CD14-positive monocyte (primary cell): ENCODE results near the gene SKOR2. TPM values are rescaled to one million over a fixed set of nuclear protein-coding genes. Genes with fewer than 3 reads are reported as not detected.

Experiments
- DNase-seq, 3 donors: peaks; one replicate each; pipeline ENCODE4 v3.0.0-alpha.2; 2011 to 2022
- H2AFZ ChIP-seq: 2 replicates; pipeline ENCODE4 v1.6.0; 2012; ENCODE audit warnings: mild to moderate bottlenecking, low read depth, low read length, inconsistent platforms; ENCODE audit not compliant: insufficient read depth, poor library complexity, severe bottlenecking
- H3K27ac ChIP-seq, 2 donors: 1 replicate in 1 of 2; 2 replicates in 1 of 2; pipeline ENCODE4 v1.5.1; 2012 to 2013; ENCODE audit warnings: low read length in 2 of 2, control low read depth in 1 of 2, inconsistent platforms in 1 of 2, low read depth in 1 of 2, mild to moderate bottlenecking in 1 of 2
- H3K27me3 ChIP-seq, 2 donors: one replicate each; pipeline versions ENCODE4 v1.6.0 to v1.6.1; 2011 to 2013; ENCODE audit warnings: low read length in 2 of 2; ENCODE audit not compliant: control insufficient read depth in 2 of 2, insufficient read depth in 2 of 2
- H3K36me3 ChIP-seq, 2 donors: replicated peaks in 1 of 2; 1 replicate in 1 of 2; 2 replicates in 1 of 2; pipeline versions ENCODE4 v1.5.1 to v1.6.1; 2012 to 2013; ENCODE audit warnings: low read length in 2 of 2, control low read depth in 1 of 2, inconsistent platforms in 1 of 2, mild to moderate bottlenecking in 1 of 2; ENCODE audit not compliant: insufficient read depth in 2 of 2, control insufficient read depth in 1 of 2
- H3K4me1 ChIP-seq, 2 donors: 1 replicate in 1 of 2; 2 replicates in 1 of 2; pipeline versions ENCODE4 v1.5.1 to v1.6.1; 2012 to 2013; ENCODE audit warnings: low read length in 2 of 2, control low read depth in 1 of 2, inconsistent platforms in 1 of 2, mild to moderate bottlenecking in 1 of 2, moderate library complexity in 1 of 2; ENCODE audit not compliant: insufficient read depth in 2 of 2, control insufficient read depth in 1 of 2
- H3K4me2 ChIP-seq: replicated peaks from 2 replicates; pipeline ENCODE3; 2012; ENCODE audit warnings: low read length, moderate library complexity, mild to moderate bottlenecking; ENCODE audit not compliant: poor library complexity, severe bottlenecking; ENCODE audit errors: extremely low read depth
- H3K4me3 ChIP-seq, 3 experiments: fragments of 200-600 bp in 1 of 3; sonication (generic) in 1 of 3; replicated peaks in 1 of 3; 1 replicate in 2 of 3; 2 replicates in 1 of 3; pipeline ENCODE4 v1.5.1; 2011 to 2013; ENCODE audit warnings: low read length in 3 of 3, mild to moderate bottlenecking in 3 of 3, control low read depth in 2 of 3, low read depth in 2 of 3, inconsistent platforms in 1 of 3, moderate library complexity in 1 of 3
- H3K79me2 ChIP-seq: 2 replicates; pipeline ENCODE4 v1.6.0; 2012; ENCODE audit warnings: mild to moderate bottlenecking, control low read depth, inconsistent platforms, low read length, moderate library complexity; ENCODE audit not compliant: insufficient read depth
- H3K9ac ChIP-seq: 2 replicates; pipeline ENCODE4 v1.6.0; 2017; ENCODE audit warnings: low read length, mild to moderate bottlenecking; ENCODE audit not compliant: insufficient read depth, poor library complexity, severe bottlenecking
- H3K9me3 ChIP-seq, 2 donors: replicated peaks in 1 of 2; 1 replicate in 1 of 2; 2 replicates in 1 of 2; pipeline versions ENCODE4 v1.5.1 to v1.6.1; 2012 to 2013; ENCODE audit warnings: low read length in 2 of 2, control low read depth in 1 of 2; ENCODE audit not compliant: control insufficient read depth in 1 of 2, insufficient read depth in 1 of 2
- H4K20me1 ChIP-seq: 2 replicates; pipeline ENCODE4 v1.6.0; 2012; ENCODE audit warnings: mild to moderate bottlenecking, low read length, control low read depth, moderate library complexity; ENCODE audit not compliant: insufficient read depth
- H3K27ac Mint-ChIP-seq, 7 donors: one replicate each; pipeline ENCODE4 v1.8.0; 2020; ENCODE audit warnings: mild to moderate bottlenecking in 7 of 7, mixed read lengths in 7 of 7, moderate library complexity in 6 of 7, inconsistent platforms in 2 of 7
- H3K27me3 Mint-ChIP-seq, 3 donors: one replicate each; pipeline ENCODE4 v1.8.0; 2021 to 2022; ENCODE audit warnings: low read depth in 3 of 3, mild to moderate bottlenecking in 3 of 3, mixed read lengths in 3 of 3, moderate library complexity in 3 of 3, inconsistent platforms in 1 of 3
- H3K36me3 Mint-ChIP-seq, 2 donors: one replicate each; pipeline ENCODE4 v1.8.0; 2020; ENCODE audit warnings: mixed read lengths in 2 of 2, inconsistent platforms in 1 of 2, mild to moderate bottlenecking in 1 of 2
- H3K4me1 Mint-ChIP-seq: one replicate; pipeline ENCODE4 v1.8.0; 2020; ENCODE audit warnings: mild to moderate bottlenecking, mixed read lengths
- H3K4me3 Mint-ChIP-seq, 2 donors: one replicate each; pipeline ENCODE4 v1.8.0; 2020; ENCODE audit warnings: mild to moderate bottlenecking in 2 of 2, mixed read lengths in 2 of 2, moderate library complexity in 1 of 2
- H3K9me3 Mint-ChIP-seq, 7 donors: one replicate each; pipeline ENCODE4 v1.8.0; 2020 to 2022; ENCODE audit warnings: mixed read lengths in 7 of 7, mild to moderate bottlenecking in 6 of 7, moderate library complexity in 6 of 7, inconsistent platforms in 2 of 7
- WGBS: methylation state at CpG from one replicate; pipeline ENCODE4 v1.1.5; 2013; ENCODE audit warnings: missing lambda C conversion rate; ENCODE audit not compliant: insufficient coverage; 5-methylcytosine and 5-hydroxymethylcytosine counted together
- intact Hi-C, 2 donors: fragments of 100-400 bp; cut with micrococcal nuclease; formaldehyde crosslinking; loops; one replicate each; pipeline versions ENCODE4 v1.15.0 to v1.15.1; 2023
- polyA plus RNA-seq, 3 donors: library from polyadenylated mRNA; depleted of rRNA in 1 of 3; unstranded in 2 of 3; stranded (reverse) in 1 of 3; fragments of 300-500 nt in 2 of 3; fragments of >200 nt in 1 of 3; fragmentation: Illumina TruSeq in 2 of 3; gene quantifications; 1 replicate in 2 of 3; 2 replicates in 1 of 3; pipeline ENCODE4 v1.2.3, GENCODE V29; 2012 to 2021
- TF ChIP-seq, protein P1 (sequence below): fragments of 200-600 bp; IDR thresholded peaks from one replicate; pipeline ENCODE4 v1.8.0; 2022; ENCODE audit warnings: antibody characterized with exemption, mild to moderate bottlenecking

The SKOR2 gene
- polyA plus RNA-seq, 3 donors = not detected

DNA sequence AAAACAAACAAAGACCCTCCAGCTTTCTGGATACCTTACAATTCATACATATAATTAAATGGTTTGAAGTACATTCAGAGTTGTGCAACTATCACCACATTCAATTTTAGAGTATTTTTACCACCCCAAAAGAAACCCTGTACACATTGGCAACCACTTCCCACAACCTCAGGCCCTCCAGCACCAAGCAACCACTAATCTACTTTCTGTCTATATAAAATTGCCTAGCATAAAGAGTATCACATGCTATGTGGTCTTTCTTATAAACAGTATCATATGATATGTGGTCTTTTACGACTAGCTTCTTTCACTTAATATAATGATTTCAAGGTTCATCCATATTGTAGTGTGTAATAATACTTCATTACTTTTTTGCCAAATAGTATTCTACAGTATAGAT lies 82.5 kb downstream of the SKOR2 start:
- Histone ChIP-seq H4K20me1 (peaks cover 36% of the 10 kb centered on the region), H2AFZ (no peak overlapping the region), H3K4me3 (no peak overlapping the region), H3K36me3 (no peaks in the 10 kb centered on the region), H3K79me2 (peaks cover 95% of the 10 kb centered on the region), H3K9me3 (no peaks in the 10 kb centered on the region), H3K27ac (no peak overlapping the region), H3K4me1 (no peaks in the 10 kb centered on the region), H3K4me2 (no peak overlapping the region), H3K9ac (no peak overlapping the region), H3K27me3 (no peaks in the 10 kb centered on the region)
- H3K27ac Mint-ChIP-seq = no peak overlapping the region
- intact Hi-C loops = no loop called here
- no CpG with 5 or more reads among the region's 1 CpG for WGBS
- H3K4me3 Mint-ChIP-seq = no peak overlapping the region
- no peaks in the 10 kb centered on the region for H3K4me1 Mint-ChIP-seq
- H3K36me3 Mint-ChIP-seq = peaks cover 3 to 13% of the 10 kb centered on the region in 2 donors
- no peaks in the 10 kb centered on the region for H3K27me3 Mint-ChIP-seq
- TF ChIP-seq, protein P1, sequence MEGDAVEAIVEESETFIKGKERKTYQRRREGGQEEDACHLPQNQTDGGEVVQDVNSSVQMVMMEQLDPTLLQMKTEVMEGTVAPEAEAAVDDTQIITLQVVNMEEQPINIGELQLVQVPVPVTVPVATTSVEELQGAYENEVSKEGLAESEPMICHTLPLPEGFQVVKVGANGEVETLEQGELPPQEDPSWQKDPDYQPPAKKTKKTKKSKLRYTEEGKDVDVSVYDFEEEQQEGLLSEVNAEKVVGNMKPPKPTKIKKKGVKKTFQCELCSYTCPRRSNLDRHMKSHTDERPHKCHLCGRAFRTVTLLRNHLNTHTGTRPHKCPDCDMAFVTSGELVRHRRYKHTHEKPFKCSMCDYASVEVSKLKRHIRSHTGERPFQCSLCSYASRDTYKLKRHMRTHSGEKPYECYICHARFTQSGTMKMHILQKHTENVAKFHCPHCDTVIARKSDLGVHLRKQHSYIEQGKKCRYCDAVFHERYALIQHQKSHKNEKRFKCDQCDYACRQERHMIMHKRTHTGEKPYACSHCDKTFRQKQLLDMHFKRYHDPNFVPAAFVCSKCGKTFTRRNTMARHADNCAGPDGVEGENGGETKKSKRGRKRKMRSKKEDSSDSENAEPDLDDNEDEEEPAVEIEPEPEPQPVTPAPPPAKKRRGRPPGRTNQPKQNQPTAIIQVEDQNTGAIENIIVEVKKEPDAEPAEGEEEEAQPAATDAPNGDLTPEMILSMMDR = no peak
- H3K9me3 Mint-ChIP-seq = no peaks in the 10 kb centered on the region
- no peak for DNase-seq

DNA sequence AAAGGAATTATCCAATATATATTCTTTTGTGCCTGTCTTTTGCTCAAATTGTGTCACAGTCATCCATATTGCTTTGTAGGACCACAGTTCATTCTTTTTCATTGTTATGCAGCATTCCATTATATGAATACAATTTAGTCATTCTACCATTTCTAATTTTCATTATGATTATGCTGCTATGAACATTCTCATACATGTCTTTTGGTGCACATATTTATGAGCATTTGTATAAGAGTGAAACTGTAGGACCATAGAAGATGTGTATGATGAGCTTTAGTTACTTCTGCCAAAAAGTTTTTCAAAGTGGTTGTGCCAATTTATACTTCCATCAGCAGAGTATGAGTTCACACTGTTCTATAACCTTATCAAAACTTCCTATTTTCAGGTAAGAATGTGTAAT lies 83.0 kb downstream of the SKOR2 start:
- H3K4me3 ChIP-seq = no peak overlapping the region
- intact Hi-C loops = no loop called here
- DNase-seq = no peak
- Mint-ChIP-seq H3K36me3 (peaks cover 5 to 15% of the 10 kb centered on the region in 2 donors), H3K4me3 (no peak overlapping the region), H3K4me1 (no peaks in the 10 kb centered on the region), H3K27me3 (no peaks in the 10 kb centered on the region), H3K27ac (no peak overlapping the region), H3K9me3 (no peaks in the 10 kb centered on the region)
- H3K9me3 ChIP-seq = no peaks in the 10 kb centered on the region
- H3K79me2 ChIP-seq = peaks cover 95% of the 10 kb centered on the region
- H3K9ac ChIP-seq = no peak overlapping the region
- no peak overlapping the region for H3K27ac ChIP-seq
- H3K4me1 ChIP-seq = no peaks in the 10 kb centered on the region
- no peak overlapping the region for H2AFZ ChIP-seq
- no peaks in the 10 kb centered on the region for H3K36me3 ChIP-seq
- no peaks in the 10 kb centered on the region for H3K27me3 ChIP-seq
- TF ChIP-seq, protein P1 = no peak
- H3K4me2 ChIP-seq = no peak overlapping the region
- H4K20me1 ChIP-seq = peaks cover 38% of the 10 kb centered on the region
